Activated effector memory CD4-positive, alpha-beta T cell treated with anti-CD3 and anti-CD28 coated beads, Interleukin-2, amount 50 U/mL, for 16 hours (primary cell): ENCODE results near the gene RABAC1.
A peak's percentile ranks its signal among the peaks of the same experiment; 100 is the strongest.
"Not testable (repeated sequence)": the region's sequence is repeated elsewhere in the genome, so short reads cannot be mapped to it uniquely, and the experiment has no call there.

Source experiments
- DNase-seq: peaks from one replicate; pipeline ENCODE4 v3.0.0-alpha.2; 2020

The RABAC1 gene

GRCh38 chr19:41944336-41944735, 14.8 kb downstream of the RABAC1 start:
- DNase-seq = no peak

GRCh38 chr19:41941410-41942202, 17.5 kb downstream of the RABAC1 start:
- DNase-seq = no peak

GRCh38 chr19:41940731-41941409, 18.3 kb downstream of the RABAC1 start:
- DNase-seq = no peak

GRCh38 chr19:41939861-41940730, 19.0 kb downstream of the RABAC1 start:
- DNase-seq = peak; percentile 82

GRCh38 chr19:41939209-41939608, 19.9 kb downstream of the RABAC1 start:
- DNase-seq = not testable (repeated sequence)

GRCh38 chr19:41937525-41938468, 21.3 kb downstream of the RABAC1 start:
- no peak for DNase-seq

GRCh38 chr19:41936961-41937360, 22.2 kb downstream of the RABAC1 start:
- DNase-seq = no peak

GRCh38 chr19:41936416-41936850, 22.7 kb downstream of the RABAC1 start:
- no peak for DNase-seq

GRCh38 chr19:41935760-41936415, 23.2 kb downstream of the RABAC1 start:
- DNase-seq = no peak

- DNase-seq = peak; percentile 90
Measured at GRCh38 chr19:41934849-41935374, 24.2 kb downstream of the RABAC1 start.

- DNase-seq = no peak
Measured at GRCh38 chr19:41933693-41934426, 25.3 kb downstream of the RABAC1 start.

- no peak for DNase-seq
Measured at GRCh38 chr19:41932720-41933332, 26.3 kb downstream of the RABAC1 start.

GRCh38 chr19:41932259-41932719, 26.8 kb downstream of the RABAC1 start:
- no peak for DNase-seq

GRCh38 chr19:41930926-41931592, 28.1 kb downstream of the RABAC1 start:
- DNase-seq = no peak

- no peak for DNase-seq
Measured at GRCh38 chr19:41930322-41930722, 28.8 kb downstream of the RABAC1 start.

- DNase-seq = no peak
Measured at GRCh38 chr19:41929536-41930071, 29.5 kb downstream of the RABAC1 start.

- DNase-seq = no peak
Measured at GRCh38 chr19:41928754-41929535, 30.2 kb downstream of the RABAC1 start.

GRCh38 chr19:41928221-41928683, 30.9 kb downstream of the RABAC1 start, which contains the start of gene ERFL:
Gene ERFL, minus strand, starts transcription at chr19:41928449. Its CDS starts 15,530 bp downstream, at chr19:41912919.
- peak; percentile 69 for DNase-seq
